KOPT-K1 (cell line): ENCODE results near the gene SCML2.

Source experiments
- H3K27ac ChIP-seq: fragments of 200-600 bp; sonication (generic); 2 replicates; pipeline ENCODE4 v1.5.1; 2016; ENCODE audit warnings: antibody characterized with exemption, mild to moderate bottlenecking, low read depth, low read length; ENCODE audit not compliant: poor library complexity, severe bottlenecking
- H3K36me3 ChIP-seq: fragments of 200-600 bp; sonication (generic); 2 replicates; pipeline ENCODE4 v1.5.1; 2017; ENCODE audit warnings: antibody characterized with exemption, mild to moderate bottlenecking, low read length, moderate library complexity; ENCODE audit not compliant: insufficient read depth
- H3K9me3 ChIP-seq: fragments of 200-600 bp; sonication (generic); 2 replicates; pipeline ENCODE4 v1.5.1; 2017; ENCODE audit warnings: antibody characterized with exemption, low read length, mild to moderate bottlenecking; ENCODE audit not compliant: insufficient read depth, poor library complexity, severe bottlenecking

The SCML2 gene

GRCh38 chrX:18206657-18207056 lies 147.8 kb downstream of the SCML2 start:
- Histone ChIP-seq H3K9me3 (no peaks in the 10 kb centered on the region), H3K27ac (no peak overlapping the region), H3K36me3 (no peaks in the 10 kb centered on the region)

GRCh38 chrX:18203631-18204030 lies 150.9 kb downstream of the SCML2 start:
- no peaks in the 10 kb centered on the region for H3K36me3 ChIP-seq
- no peak overlapping the region for H3K27ac ChIP-seq
- H3K9me3 ChIP-seq, result no peaks in the 10 kb centered on the region

- Histone ChIP-seq H3K9me3 (no peaks in the 10 kb centered on the region), H3K36me3 (no peaks in the 10 kb centered on the region), H3K27ac (no peak overlapping the region)
Measured at GRCh38 chrX:18194688-18195087, 159.8 kb downstream of the SCML2 start.
